GM12878 (cell line): Measurements from ENCODE around the gene SLC29A2. TPM values are rescaled to one million over a fixed set of nuclear protein-coding genes. Genes with fewer than 3 reads are reported as not detected.

Source experiments
- ATAC-seq: fragments of 200-7000 bp; cut with Tn5 transposase; 3 replicates; pipeline ENCODE4 v1.9.1; 2020; ENCODE audit warnings: mild to moderate bottlenecking, moderate library complexity
- BruUV-seq: library from RNA; stranded (reverse); fragments of 400-500 nt; replicated peaks from 2 replicates; lab custom pipeline; 2021; lab: Mats Ljungman, UMichigan
- CTCF ChIA-PET: fragments of 300-600 bp; sonication (Branson Sonifier 250); formaldehyde crosslinking; extraction: SDS; loops from one replicate; lab custom pipeline; 2021; ENCODE audit warnings: inconsistent platforms; lab: Yijun Ruan, JAX
- POLR2A ChIA-PET: fragments of 350-600 bp; formaldehyde crosslinking; extraction: SDS; loops from one replicate; lab custom pipeline; 2021; ENCODE audit warnings: inconsistent platforms; lab: Charles Lee
- RAD21 ChIA-PET: fragments of 300-600 bp; sonication (Branson Sonifier 250); formaldehyde crosslinking; loops from one replicate; lab custom pipeline; 2023; ENCODE audit warnings: antibody characterized with exemption; ENCODE audit not compliant: unreplicated experiment; lab: Charles Lee
- SMC1A ChIA-PET: fragments of 300-600 bp; sonication (Branson Sonifier 250); formaldehyde crosslinking; loops from one replicate; lab custom pipeline; 2023; ENCODE audit not compliant: unreplicated experiment, uncharacterized antibody; lab: Charles Lee
- DNase-seq: peaks from one replicate; pipeline ENCODE4 v3.0.0-alpha.2; 2011; ENCODE audit warnings: low read depth, low spot score
- FAIRE-seq: peaks from 3 replicates; lab custom pipeline; 2011; peaks lifted over from hg19 to GRCh38; lab: Jason Lieb, UNC
- H2AFZ ChIP-seq: 2 replicates; pipeline ENCODE4 v1.6.0; 2011; ENCODE audit warnings: low read depth, low read length, control low read depth; ENCODE audit not compliant: control insufficient read depth
- H3K27ac ChIP-seq: 2 replicates; pipeline ENCODE4 v1.5.1; 2011; ENCODE audit warnings: control low read depth; ENCODE audit not compliant: control insufficient read depth, insufficient read depth
- H3K27me3 ChIP-seq, 2 experiments: replicated peaks in 1 of 2; 2 replicates each; pipeline versions ENCODE4 v1.6.0 to v1.6.1; 2011; ENCODE audit warnings: low read length in 1 of 2; ENCODE audit not compliant: control insufficient read depth in 2 of 2, insufficient read depth in 2 of 2
- H3K36me3 ChIP-seq, 2 experiments: 2 replicates each; pipeline ENCODE4 v1.5.1; 2011; ENCODE audit warnings: low read length in 1 of 2; ENCODE audit not compliant: control insufficient read depth in 2 of 2, insufficient read depth in 2 of 2
- H3K4me1 ChIP-seq: 2 replicates; pipeline ENCODE4 v1.6.1; 2011; ENCODE audit warnings: mild to moderate bottlenecking, low read length, moderate library complexity, mixed read lengths; ENCODE audit not compliant: control insufficient read depth, insufficient read depth
- H3K4me2 ChIP-seq: 2 replicates; pipeline ENCODE4 v1.6.0; 2011; ENCODE audit warnings: control low read depth; ENCODE audit not compliant: control insufficient read depth, insufficient read depth
- H3K4me3 ChIP-seq: fragments of 200-600 bp; sonication (generic); 2 replicates; pipeline ENCODE4 v1.5.1; 2016
- H3K79me2 ChIP-seq: 2 replicates; pipeline ENCODE4 v1.6.0; 2011; ENCODE audit warnings: low read length; ENCODE audit not compliant: control insufficient read depth, insufficient read depth
- H3K9ac ChIP-seq: 2 replicates; pipeline ENCODE4 v1.8.0; 2011; ENCODE audit warnings: low read length, control low read depth, mixed read lengths; ENCODE audit not compliant: control insufficient read depth, insufficient read depth
- H3K9me3 ChIP-seq: replicated peaks from 3 replicates; pipeline ENCODE4 v1.5.1; 2011; ENCODE audit warnings: mild to moderate bottlenecking, low read length; ENCODE audit not compliant: control insufficient read depth, insufficient read depth
- H4K20me1 ChIP-seq: 2 replicates; pipeline ENCODE4 v1.6.0; 2011; ENCODE audit not compliant: control insufficient read depth, insufficient read depth
- BHLHE40 ChIP-seq, 2 experiments: fragments of 450-650 bp in 1 of 2; IDR thresholded peaks; 2 replicates each; pipeline ENCODE4 v1.6.1; 2011 to 2017; ENCODE audit warnings: low read depth in 2 of 2, borderline replicate concordance in 1 of 2, improper control_type of control experiment in 1 of 2, low read length in 1 of 2, mild to moderate bottlenecking in 1 of 2
- CHD2 ChIP-seq: IDR thresholded peaks from 2 replicates; pipeline ENCODE4 v1.6.1; 2011; ENCODE audit warnings: low read depth, low read length, improper control_type of control experiment, borderline replicate concordance
- NFYB ChIP-seq: IDR thresholded peaks from 2 replicates; pipeline ENCODE4 v1.6.1; 2011; ENCODE audit warnings: low read depth, mild to moderate bottlenecking, low read length, improper control_type of control experiment, moderate library complexity; ENCODE audit not compliant: insufficient read depth
- NRF1 ChIP-seq: conservative IDR thresholded peaks from 2 replicates; pipeline ENCODE4 v1.6.1; 2011; ENCODE audit warnings: mild to moderate bottlenecking, low read depth, low read length, improper control_type of control experiment
- POLR2A ChIP-seq: IDR thresholded peaks from 2 replicates; pipeline ENCODE4 v1.6.1; 2011; ENCODE audit warnings: low read depth, mild to moderate bottlenecking, low read length
- POLR2AphosphoS5 ChIP-seq: IDR thresholded peaks from 2 replicates; pipeline ENCODE4 v1.6.1; 2011; ENCODE audit warnings: mild to moderate bottlenecking, low read length, inconsistent platforms
- RAD21 ChIP-seq: IDR thresholded peaks from 2 replicates; pipeline ENCODE4 v1.6.1; 2011; ENCODE audit warnings: mild to moderate bottlenecking, low read depth, low read length, moderate library complexity; ENCODE audit not compliant: insufficient read depth
- TAF1 ChIP-seq: IDR thresholded peaks from 2 replicates; pipeline ENCODE4 v1.6.1; 2011; ENCODE audit warnings: mild to moderate bottlenecking, low read depth, low read length, borderline replicate concordance
- WGBS: methylation state at CpG from one replicate; pipeline ENCODE4 v1.1.6; 2016; ENCODE audit warnings: low lambda C conversion rate; ENCODE audit not compliant: insufficient replicate concordance, insufficient coverage; ENCODE audit errors: missing lambda C conversion rate; 5-methylcytosine and 5-hydroxymethylcytosine counted together
- in situ Hi-C: fragments of 300-500 bp; cut with MboI; formaldehyde crosslinking; loops from 9 replicates; pipeline ENCODE4 v1.14.3; 2018; ENCODE audit warnings: mixed read lengths
- intact Hi-C: fragments of 100-400 bp; cut with micrococcal nuclease; formaldehyde crosslinking; loops from one replicate; pipeline ENCODE4 v1.14.2; 2022; ENCODE audit not compliant: unreplicated experiment
- polyA plus RNA-seq, 11 experiments: library from polyadenylated mRNA; depleted of rRNA in 4 of 11; unstranded in 6 of 11; stranded (reverse) in 5 of 11; fragments of >200 nt; fragmentation: Nextera tagmentation in 4 of 11; fragmentation: Illumina TruSeq in 1 of 11; extraction: Ambion mirVana in 4 of 11; extraction: Trizol in 1 of 11; gene quantifications; 1 replicate in 1 of 11; 2 replicates in 10 of 11; pipeline versions ENCODE4 v1.2.1 to v1.2.3, GENCODE V29; 2011 to 2016; ENCODE audit warnings: inconsistent platforms in 2 of 11, missing spikeins in 2 of 11, low read depth in 1 of 11
- total RNA-seq, 4 experiments: library from RNA; depleted of rRNA in 3 of 4; stranded (reverse); fragments of >200 nt in 3 of 4; fragmentation: Illumina TruSeq in 1 of 4; extraction: Trizol in 1 of 4; gene quantifications; 2 replicates each; pipeline versions ENCODE4 v1.2.1 to v1.2.3, GENCODE V29; 2013 to 2021

SLC29A2 gene
- total and polyA plus RNA-seq, 10 of the 15 experiments (the other 5 are each of a cell fraction or from before 2014, with no cell fraction given), result 0.27 to 7.5 (median 2.2) TPM

DNA sequence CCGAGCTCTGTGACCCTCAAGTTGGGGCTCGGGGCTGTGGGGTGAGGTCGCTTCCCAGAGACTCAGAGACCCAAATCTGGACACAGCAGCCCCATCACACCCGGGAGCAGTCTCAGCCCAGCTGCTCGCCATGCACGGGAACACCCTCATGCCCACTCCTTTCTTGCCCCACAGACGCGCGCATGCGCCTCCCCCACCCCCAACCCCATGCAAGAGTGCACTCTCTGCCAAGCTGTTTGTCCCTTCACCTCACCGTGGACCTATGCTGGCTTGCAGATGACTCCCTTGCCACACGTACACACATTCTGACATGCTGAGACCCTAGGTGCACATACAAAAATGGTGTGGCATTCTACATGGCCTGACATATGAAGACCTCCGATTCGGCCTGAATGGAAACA is 54.2 kb downstream of the SLC29A2 start:
- POLR2A ChIA-PET, result interaction anchor here (0.9 to 1.6 kb wide), 2 partner anchors 28 to 49 kb away, joined by 3 read pairs; partner anchors contain the start of genes RAB1B and YIF1A
- FAIRE-seq, result peak; percentile 83
- Histone ChIP-seq H3K9me3 (no peaks in the 10 kb centered on the region; the same call in 2 of the 3 replicates), H3K4me2 (peak overlapping the region; percentile 70), H3K27ac (peak overlapping the region; percentile 82), H4K20me1 (no peaks in the 10 kb centered on the region), H3K4me1 (peaks cover 18% of the 10 kb centered on the region), H3K9ac (peak overlapping the region; percentile 34; the same call in 1 of the 2 replicates), H3K4me3 (no peak overlapping the region), H3K27me3 (no peaks in the 10 kb centered on the region; a peak in 1 of 4 replicates), H3K36me3 (no peaks in the 10 kb centered on the region), H2AFZ (peak overlapping the region; percentile 73), H3K79me2 (no peaks in the 10 kb centered on the region)
- in situ Hi-C loops (no loop called here), intact Hi-C loops (no loop called here)
- RAD21 ChIA-PET, result interaction anchor here (0.6 to 0.8 kb wide), 2 partner anchors 69 to 244 kb away, joined by 3 to 5 read pairs; no protein-coding TSS in a partner anchor
- DNase-seq, result no peak
- peak; percentile 45; the same call in 1 of the 2 replicates for TF ChIP-seq POLR2AphosphoS5
- no peak for TF ChIP-seq RAD21
- no peak for TF ChIP-seq NFYB
- TF ChIP-seq BHLHE40 (IDR thresholded peaks at IDR 0.05; ENCODE audit: borderline replicate concordance in 1 of 2, low read depth in 2 of 2, low read length in 1 of 2), result peak in 1 of 2 experiments; percentile 60; a peak in 1 of 4 replicates
- peak; percentile 42 for TF ChIP-seq POLR2A
- TF ChIP-seq CHD2, result 0 out of 2 replicates have a peak, but pooled peaks have one; percentile 7
- peak; percentile 41; the same call in 1 of the 2 replicates for TF ChIP-seq NRF1
- 0 out of 2 replicates have a peak, but pooled peaks have one; percentile 32 for TF ChIP-seq TAF1
- BruUV-seq, result no TSS peak
- SMC1A ChIA-PET, result interaction anchor here (1.2 kb wide), 3 partner anchors 11 to 32 kb away, joined by 3 to 4 read pairs (median 3); no protein-coding TSS in a partner anchor
- CTCF ChIA-PET, result interaction anchor here (1.0 to 1.9 kb wide), 3 partner anchors 9 to 68 kb away, joined by 3 to 7 read pairs (median 6); partner anchors contain the start of gene YIF1A
- peak; percentile 33 for ATAC-seq
- 6% methylated on average over 13 of the region's 14 CpGs for WGBS
